GM04504 (cell line): ENCODE measurements around the gene SHISA3.

ENCODE experiments used
- DNase-seq: peaks from one replicate; pipeline ENCODE4 v3.0.0-alpha.2; 2012; ENCODE audit warnings: low read depth

The SHISA3 gene

DNA sequence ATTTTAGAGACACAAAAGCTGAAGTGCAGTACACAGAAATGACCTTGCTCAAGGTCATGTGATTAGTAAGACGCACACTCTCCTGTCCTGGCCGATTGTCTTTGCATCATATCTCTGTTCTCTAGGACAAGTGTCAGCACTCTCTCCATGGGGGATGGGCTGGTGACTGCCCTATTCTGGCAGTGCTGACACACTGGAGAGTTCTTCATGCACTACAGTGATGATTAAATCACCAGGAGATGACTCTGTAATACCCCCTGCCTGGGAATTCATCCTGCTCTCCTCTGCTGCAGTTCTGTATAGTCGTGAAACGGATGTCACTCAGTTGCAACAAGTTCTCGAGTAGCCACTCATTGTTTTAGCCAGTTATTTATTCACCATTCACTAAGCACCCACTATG lies 5.3 kb upstream of the SHISA3 start:
- DNase-seq: no peak

DNA sequence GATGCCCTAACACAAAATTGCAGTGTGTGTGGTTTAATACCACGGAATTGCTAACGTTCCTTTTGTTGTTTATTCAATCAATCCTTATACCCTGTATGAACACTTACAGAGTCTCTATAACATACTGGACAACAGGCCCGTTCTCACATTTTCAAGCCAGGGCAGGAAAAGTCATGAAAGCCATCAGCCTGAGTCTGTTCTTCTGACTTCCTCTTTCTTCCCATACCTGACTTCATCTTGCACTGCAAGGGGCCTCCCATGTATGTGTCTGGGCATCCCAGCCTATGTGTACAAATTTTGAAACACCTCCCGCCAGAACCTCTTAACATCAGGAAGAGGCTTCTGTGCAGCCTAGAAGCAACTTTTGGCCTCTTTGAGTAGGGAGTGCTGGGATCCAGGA lies 4.9 kb upstream of the SHISA3 start:
- DNase-seq: no peak

DNA sequence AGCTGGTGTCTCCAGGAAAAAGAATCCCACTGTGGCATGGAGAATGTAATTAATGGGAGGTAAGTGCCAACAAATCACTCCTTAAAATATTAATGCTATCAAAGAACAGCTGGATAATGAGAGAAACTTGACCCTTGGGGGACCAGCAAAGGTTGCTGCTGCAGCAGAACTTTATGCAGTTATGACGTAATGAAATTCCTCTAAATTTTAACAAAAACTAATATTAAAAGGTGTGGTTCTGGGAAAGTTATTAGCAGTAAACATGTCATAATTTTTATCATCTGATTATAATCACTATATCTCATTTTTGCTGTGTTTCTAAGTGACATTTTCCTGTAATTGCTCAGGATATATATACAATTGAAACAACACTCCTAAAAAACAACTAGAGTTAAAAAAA lies 1.7 kb upstream of the SHISA3 start:
- DNase-seq: no peak

DNA sequence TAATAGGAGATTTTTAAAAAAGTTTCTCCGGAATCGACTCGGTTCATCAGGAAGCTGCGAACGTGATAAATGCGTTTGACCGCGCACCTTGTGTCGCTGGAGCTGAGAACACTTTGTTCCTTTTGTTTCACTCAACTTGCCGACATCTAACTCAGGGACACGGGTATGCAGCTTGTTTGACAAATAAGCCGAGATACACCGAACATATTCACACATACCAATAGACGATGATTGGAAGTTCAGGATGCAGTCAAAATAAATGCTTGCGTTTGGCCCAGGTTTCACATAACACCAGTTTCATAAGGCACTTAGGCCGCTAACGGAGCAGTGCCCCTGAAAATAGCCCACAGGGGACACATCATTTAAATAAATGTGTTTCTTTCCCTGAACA lies 932 bp upstream of the SHISA3 start:
- DNase-seq: no peak

DNA sequence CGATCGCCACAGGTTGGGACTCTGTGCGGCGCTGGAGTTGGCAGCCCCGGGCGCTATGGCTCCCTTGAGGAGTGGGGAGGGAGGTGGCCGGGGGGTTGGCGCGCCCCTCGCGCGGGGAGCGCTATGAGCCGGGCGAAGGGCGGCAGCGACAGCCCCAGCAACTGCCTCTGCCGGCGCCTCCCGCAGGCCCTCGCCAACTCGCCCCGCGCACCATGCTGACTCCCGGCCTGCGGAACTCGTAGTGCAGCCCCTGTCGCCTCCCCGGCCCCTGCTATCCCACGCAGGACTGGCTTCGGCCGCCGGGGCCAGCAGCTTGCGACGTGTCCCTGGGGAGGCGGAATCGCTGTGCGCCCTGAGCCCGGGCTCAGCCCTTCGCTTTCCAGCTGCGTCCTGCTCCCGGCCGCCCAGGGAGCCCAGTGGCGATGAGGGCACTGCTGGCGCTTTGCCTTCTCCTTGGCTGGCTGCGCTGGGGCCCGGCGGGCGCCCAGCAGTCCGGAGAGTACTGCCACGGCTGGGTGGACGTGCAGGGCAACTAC lies 415 bp downstream of the SHISA3 start:
- DNase-seq: no peak

DNA sequence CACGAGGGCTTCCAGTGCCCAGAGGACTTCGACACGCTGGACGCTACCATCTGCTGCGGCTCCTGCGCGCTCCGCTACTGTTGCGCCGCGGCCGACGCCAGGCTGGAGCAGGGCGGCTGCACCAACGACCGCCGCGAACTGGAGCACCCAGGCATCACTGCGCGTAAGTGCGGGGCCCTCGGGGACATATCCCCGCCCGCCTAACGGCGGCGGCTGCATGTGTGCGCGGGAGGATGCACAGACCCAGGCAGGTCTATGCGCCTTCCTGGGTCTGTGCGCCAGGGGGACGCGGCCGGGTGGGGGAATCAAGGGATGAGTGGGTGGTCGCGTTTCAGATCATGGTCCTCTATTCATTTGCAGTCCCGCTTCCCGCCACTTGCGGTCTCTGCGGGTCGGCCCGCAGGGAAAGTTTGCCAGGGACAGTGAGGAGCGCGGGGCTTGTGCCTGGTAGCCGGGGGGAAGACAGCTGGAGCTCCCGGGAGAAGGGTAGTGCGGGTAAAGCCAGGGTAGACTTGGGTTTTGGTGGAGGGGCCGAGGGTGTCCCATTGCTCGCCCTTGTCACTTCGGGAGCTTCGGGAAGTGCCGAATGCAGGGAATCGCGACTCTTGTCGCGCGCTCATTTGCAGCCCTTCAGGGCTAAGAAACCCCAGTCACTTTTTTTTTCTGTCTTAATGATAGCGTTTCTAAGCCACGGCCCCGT lies 1.0 kb downstream of the SHISA3 start:
- DNase-seq: no peak

DNA sequence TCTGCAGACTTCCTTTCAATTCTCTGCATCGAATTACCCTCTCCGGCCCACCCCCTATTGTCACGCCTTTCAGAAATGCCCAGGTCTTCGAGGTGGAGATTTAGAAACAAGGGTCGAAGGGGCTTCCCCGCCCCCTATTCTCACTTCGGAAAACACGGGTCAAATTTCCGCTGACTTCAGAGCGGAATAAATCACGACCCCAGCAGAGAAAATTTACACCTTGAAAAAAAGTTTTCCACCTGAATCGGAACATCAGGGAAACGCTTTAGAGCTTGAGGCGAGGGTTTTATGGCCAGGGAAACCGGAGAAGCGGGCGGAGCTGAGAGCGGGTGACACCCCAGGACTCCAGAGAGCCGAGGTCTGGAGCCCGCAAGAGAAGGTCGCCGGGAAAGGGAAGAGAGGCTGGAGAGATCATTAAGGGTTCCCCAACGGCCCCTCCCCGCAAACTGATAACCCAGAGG lies 1.6 kb downstream of the SHISA3 start:
- no peak for DNase-seq

DNA sequence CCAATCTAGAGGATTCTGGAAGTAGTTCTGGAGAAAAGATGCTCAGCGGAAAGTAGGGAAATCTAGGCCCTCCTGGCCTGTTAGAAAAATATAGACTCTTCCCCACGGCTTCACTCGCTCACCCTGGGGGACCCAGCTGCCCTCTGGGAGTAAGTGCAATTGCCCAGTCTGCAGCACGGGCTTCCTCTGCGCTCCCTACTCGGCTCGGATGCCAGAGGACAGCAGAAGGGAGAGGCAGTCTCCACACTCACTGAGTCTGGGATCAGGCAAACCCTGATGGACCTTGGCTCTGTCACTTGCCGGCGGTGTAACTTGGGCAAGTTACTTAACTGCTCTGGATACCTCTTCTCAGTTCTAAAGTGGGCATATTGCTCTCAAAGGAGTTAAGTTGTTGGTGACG lies 2.1 kb downstream of the SHISA3 start:
- no peak for DNase-seq

DNA sequence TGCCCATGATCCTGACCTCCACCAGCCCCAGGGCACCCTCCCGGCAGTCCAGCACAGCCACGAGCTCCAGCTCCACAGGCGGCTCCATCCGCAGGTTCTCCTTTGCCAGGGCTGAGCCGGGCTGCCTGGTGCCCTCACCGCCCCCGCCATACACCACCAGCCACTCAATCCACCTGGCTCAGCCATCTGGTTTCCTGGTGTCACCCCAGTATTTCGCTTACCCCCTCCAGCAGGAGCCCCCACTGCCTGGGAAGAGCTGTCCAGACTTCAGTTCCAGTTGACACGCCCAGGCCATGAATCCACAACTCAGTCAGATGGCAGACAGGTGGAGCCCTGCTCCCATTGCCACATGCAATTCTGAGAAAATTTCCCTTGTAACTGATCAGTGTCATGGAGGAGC lies 3.9 kb downstream of the SHISA3 start:
- DNase-seq: no peak

DNA sequence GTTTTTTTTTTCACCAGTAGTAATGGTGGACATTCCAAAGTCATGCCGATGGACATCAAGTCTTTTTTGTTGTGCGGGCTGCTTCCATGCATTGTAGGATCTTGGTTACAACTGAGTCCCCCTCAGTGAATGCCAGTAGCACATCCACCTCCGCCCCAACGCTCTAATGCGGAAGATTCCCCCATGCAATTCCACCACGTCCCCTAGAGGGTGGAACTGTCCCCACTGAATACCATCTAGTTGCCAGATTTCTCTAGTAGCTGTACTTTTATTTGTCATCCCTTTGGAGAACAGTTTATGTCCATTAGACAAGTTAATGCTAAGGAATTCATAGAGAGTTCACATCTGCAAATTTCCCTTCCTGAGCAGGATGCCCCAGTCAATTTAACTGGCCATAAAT lies 6.7 kb downstream of the SHISA3 start:
- DNase-seq: no peak

DNA sequence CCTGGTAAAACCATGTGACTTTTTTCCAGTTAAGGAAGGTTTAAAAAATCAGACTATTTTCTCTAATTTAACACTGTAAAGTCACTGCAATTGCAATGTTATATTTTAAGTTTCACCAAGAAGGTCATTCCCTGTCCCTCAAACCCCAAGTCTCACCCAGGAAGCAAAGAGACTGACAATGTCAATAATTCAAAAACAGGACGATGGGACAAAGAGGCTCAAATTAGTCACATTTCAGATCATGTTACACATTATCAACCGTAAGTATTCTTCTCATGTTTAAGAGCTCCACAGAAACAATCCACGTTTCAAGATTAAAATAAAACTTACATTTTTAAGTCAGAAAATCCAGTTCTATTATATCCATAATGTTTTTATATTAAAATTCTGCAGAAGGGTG lies 13.2 kb downstream of the SHISA3 start:
- no peak for DNase-seq

DNA sequence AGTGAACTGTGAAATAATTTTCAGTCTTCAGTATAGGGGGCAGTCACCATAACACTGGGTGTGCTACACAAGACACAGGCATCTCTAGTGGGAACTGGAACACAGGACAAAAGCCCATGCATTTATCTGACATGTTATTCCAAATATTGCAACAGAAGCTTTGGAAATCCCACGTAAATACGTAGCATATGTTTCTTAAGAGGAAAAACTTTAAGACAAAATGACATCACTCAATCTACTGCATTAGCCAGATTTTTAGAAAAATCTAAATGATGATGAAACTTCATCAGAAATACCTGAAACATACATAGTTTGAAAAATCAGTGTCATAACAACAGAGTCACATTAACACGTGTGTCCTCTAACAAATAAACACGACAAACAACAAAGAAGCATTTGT lies 14.5 kb downstream of the SHISA3 start:
- no peak for DNase-seq

DNA sequence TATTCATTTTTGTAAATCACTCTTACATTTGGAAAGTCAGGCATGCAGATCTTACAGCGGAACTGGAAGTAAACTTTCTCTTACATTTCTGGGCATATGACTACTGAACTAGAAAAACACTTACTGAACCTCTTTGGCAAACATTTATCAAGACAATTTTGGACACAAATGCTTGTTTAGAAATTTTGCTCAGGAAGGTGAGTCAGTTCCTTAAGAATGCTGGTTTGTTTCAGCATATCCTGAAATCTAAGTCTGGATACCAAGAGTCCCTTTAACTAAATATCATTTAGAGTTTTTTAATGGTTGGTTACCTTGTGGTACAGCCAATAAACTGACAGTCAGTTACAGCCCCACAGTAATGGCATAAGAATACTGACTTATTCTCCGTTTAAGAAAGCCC lies 15.0 kb downstream of the SHISA3 start:
- DNase-seq: peak; percentile 17

DNA sequence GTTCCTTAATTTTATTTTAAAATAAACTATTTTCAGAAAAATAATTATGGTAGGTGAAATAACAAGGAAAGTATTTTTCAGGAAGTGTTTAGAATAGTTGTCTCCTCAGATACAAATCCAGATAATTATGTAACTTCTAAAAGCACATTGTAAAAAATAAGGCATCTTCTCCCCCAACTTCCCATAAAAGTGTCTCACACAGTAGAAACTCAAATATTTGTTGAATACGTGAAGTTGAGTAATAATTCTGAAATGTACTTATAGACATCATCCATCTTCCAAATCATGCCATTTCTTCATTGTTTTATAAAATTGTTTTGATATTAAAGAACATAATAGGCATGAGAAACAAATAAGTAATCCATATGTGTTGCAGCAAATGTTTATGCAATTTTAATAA lies 18.0 kb downstream of the SHISA3 start:
- no peak for DNase-seq

DNA sequence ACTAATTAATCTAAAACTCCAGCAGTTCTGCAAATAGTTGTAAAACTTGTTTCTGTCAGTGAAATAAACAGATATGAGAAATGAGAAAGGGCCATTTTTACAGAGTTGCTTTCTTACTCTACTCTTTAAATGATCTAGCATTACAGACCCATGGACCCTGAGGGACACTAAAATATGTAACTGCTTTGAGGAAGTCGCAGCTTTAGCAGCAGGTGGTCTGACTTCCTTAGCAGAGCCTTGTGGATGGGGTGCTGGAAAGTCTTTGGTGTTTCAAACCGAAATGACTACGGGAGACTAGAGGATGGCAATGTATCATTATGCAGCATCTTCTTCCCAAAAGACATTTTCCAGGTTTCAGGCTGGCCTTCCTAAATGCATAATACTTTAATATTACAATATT lies 18.7 kb downstream of the SHISA3 start:
- no peak for DNase-seq

DNA sequence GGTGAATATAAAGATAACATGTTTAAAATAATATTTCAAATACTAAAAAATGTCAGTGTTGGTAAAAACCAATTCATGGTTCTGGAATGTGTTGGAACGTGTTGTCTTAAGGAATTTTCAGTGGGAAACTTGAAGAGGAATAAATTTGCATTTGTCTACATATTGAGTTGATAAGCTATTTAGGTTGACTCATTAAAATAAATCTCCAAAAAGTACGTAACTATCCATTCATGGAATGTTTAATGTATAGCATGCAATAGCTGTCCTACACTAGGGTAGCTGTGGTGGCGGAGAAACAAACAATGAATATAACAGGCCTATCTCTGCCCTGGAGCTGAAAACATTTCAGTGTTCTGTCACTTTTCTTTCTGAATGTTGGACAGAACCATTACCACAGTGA lies 20.3 kb downstream of the SHISA3 start:
- no peak for DNase-seq

DNA sequence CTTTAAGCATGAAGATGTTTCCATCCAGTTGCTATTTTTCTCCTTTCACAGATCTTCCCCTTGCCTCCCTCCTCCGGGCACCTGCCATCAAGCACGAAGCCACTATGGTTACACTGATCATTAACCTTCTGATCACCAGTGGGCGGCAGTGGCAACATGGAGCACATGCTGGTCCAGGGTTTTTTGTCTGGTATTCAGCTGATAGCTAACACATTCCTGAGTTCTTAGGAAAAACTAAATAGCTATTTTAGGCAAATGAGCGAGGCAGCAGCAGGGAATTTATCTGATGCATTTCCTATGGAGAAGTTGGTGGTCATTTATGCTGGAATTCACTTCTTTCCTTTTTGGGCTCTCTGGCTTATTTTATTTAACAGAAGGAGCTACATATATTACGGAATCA lies 22.9 kb downstream of the SHISA3 start:
- DNase-seq: no peak

DNA sequence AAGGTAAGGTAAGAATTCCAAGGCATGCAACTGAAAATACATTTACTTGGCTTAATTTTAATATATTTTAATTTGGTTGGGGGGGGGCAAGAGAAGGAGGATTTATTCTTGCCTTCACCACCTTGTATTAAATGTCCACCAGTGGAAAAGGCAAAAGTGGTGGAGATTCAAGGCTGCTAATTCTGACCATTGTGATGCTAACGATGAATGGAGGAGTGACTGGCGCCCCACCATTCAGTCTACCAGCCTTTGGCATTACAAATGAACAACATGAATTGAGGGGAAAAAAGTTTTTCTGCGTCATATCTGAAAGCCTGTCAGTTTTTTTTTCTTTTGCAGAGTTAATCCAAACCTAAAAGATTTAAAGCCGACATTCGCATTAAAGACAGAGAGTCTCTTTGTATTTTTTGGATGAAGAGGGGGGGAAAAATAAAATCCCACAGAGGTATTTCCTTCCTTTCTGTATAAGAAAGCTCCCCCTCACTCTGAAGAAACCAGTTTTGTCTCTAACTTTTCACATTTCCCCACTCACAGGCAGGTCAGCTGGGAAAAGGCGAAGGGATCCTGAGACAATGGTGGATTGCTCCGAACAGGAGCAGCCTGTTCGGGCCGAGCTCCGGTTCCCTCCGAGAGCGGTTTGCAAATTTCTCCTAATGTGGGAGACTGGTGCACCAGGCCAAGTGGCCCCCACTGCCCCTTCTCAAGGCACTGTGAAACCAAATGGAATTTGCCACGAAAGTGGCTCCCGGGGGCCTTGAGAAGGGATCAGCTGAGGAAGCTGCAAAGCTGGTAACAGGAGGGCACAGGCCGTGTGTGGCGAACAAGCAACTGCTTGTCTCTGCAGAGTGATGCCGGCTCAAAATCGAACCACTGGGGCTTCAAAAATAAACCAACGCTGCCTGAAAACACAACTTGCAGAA lies 28.1 kb downstream of the SHISA3 start:
- no peak for DNase-seq

DNA sequence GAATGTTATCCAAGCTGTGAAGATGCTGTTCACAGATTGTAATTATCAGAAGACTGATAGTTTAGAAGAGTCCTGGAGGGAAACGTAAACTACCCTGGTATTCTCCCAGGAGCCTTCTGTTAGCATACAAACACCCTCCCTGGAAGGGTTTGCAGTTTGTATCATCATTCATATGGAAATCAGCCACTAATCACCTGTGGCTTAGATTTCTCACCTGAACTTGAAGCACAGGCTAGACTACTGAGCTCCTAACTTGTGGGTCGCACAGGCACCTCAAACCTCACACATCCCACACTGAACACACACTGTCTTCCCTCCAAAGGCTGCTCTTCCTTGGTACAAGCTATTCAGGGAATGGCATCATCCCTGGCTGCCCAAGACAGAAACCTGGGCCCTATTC lies 30.7 kb downstream of the SHISA3 start:
- DNase-seq: no peak

DNA sequence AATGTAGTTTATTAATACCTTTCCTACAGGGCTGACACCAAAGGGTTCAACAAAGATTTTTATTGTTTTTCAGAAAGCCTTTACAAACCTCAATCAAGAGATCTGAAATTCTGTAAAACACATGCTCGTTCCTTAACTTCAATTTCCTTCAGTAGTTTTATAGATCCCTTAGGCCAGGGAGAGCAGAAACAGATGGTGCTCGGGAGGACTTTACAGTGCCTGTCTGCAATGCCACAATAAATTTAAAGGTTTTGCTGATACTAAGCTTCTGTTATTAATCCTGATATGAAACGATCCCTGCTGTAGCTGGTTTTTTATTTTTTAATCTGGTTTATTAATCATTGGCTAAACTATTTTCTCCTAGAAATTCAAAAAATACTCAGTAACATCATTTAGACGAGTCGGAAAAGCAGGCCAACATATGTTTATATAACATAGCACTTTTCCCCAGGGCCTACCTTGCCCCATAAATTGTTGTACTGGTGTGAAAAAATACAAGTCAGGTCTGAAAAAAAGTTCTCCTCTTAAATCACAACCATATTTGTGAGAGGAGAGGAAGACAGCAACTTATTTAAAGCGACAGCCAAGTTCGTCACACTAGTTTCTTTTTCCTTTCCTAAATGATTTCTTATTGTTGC lies 39.8 kb downstream of the SHISA3 start:
- DNase-seq: no peak

DNA sequence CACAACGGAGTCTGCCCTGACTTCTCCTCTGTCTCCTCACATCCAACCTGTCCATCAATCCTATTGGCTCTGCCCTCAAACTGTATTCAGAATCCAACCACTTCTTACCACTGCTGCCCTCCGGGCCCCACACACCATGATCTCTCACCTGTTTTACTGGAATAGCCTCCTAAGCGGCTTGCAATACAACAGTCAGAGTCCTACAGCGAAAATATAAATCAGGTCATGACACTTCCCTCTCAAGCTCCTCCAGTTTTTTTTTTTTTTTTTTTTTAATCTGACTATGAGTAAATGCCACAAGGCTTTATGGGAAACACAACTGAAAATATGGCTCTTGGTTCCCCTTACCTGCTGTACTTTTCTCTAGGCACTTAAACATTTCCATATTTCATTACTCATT lies 42.8 kb downstream of the SHISA3 start:
- DNase-seq: no peak

DNA sequence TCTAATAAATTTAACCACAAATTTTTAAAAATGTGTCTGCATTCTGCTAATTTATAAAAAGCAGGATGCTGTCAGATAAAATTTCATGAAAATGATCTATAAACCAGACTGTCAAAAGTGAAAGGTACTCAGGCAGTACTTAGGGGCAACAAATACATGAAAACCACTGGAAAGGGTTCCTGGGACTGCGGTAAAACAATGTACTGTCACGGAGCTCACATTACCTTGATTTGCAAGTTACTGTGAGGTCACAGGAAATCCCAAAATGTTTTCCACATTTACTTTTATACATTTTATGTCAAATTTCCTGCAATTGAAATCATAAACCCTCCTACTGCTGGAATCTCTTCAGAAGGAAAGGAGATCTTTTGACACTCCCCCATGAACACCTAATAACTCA lies 45.3 kb downstream of the SHISA3 start:
- DNase-seq: no peak

DNA sequence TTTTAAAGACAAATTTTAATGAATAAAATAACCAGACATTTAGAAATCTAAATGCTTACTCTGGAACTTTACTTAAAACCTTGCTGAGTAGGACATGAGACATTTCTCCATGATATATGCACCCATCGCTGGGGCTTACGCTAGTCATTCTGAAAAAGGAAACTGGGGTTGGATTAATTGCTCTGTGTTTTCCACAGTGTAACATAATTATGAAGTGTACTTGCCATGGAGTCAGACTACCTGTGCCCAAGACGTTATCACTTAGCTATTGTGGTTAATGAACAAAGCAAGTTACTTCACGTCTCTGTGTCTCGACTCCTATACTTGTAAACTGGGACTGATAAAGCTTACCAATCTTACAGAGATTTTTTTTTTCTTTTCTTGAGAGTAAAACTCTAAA lies 47.8 kb downstream of the SHISA3 start:
- DNase-seq: no peak
